ENCODE measurements around the gene TBX18. TPM values are rescaled to one million over a fixed set of nuclear protein-coding genes. Genes with fewer than 3 reads are reported as not detected.

TBX18 gene
- polyA plus RNA-seq, 1 experiment = 0.69 TPM

DNA sequence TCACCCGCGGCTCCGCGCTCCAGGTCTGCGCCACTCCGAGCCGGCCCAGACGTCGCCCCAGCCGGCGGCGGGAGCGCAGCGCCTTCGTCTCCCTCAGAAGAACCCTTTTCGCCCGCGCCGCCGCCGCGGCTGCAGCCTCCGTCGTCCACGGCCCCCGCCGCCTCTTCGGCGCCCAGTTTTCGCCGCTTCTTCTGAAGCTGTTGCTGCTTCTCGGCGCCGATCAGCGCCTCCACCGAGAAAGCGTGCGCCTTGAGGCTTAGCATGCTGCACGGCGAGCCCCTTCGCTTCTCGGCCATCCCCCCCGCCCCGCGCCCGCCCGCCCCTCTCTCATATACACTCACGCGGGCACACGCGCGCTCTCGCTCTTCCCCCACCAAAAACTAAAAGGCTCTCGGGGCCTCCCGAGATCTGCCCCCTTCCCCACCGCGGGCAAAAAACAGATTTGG lies 489 bp downstream of the TBX18 start:
- POLR2A ChIA-PET = no interaction called here
- peak overlapping the region; percentile 59 for H3K4me3 ChIP-seq (ENCODE audit: low read depth, low read length)
- DNase-seq (ENCODE audit: low read depth, low spot score) = no peak
- TF ChIP-seq, protein P1, sequence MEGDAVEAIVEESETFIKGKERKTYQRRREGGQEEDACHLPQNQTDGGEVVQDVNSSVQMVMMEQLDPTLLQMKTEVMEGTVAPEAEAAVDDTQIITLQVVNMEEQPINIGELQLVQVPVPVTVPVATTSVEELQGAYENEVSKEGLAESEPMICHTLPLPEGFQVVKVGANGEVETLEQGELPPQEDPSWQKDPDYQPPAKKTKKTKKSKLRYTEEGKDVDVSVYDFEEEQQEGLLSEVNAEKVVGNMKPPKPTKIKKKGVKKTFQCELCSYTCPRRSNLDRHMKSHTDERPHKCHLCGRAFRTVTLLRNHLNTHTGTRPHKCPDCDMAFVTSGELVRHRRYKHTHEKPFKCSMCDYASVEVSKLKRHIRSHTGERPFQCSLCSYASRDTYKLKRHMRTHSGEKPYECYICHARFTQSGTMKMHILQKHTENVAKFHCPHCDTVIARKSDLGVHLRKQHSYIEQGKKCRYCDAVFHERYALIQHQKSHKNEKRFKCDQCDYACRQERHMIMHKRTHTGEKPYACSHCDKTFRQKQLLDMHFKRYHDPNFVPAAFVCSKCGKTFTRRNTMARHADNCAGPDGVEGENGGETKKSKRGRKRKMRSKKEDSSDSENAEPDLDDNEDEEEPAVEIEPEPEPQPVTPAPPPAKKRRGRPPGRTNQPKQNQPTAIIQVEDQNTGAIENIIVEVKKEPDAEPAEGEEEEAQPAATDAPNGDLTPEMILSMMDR (IDR thresholded peaks at IDR 0.05; ENCODE audit: low read depth, low read length) = no peak
- CTCF ChIA-PET = no interaction called here
- peaks cover 23% of the 10 kb centered on the region for H3K9me3 ChIP-seq (ENCODE audit: control insufficient read depth, insufficient read depth, low read length)
- no peak overlapping the region for H3K27ac ChIP-seq (ENCODE audit: low read depth, low read length)
- peaks cover 64% of the 10 kb centered on the region for H3K27me3 ChIP-seq (ENCODE audit: control insufficient read depth, insufficient read depth, low read length)

DNA sequence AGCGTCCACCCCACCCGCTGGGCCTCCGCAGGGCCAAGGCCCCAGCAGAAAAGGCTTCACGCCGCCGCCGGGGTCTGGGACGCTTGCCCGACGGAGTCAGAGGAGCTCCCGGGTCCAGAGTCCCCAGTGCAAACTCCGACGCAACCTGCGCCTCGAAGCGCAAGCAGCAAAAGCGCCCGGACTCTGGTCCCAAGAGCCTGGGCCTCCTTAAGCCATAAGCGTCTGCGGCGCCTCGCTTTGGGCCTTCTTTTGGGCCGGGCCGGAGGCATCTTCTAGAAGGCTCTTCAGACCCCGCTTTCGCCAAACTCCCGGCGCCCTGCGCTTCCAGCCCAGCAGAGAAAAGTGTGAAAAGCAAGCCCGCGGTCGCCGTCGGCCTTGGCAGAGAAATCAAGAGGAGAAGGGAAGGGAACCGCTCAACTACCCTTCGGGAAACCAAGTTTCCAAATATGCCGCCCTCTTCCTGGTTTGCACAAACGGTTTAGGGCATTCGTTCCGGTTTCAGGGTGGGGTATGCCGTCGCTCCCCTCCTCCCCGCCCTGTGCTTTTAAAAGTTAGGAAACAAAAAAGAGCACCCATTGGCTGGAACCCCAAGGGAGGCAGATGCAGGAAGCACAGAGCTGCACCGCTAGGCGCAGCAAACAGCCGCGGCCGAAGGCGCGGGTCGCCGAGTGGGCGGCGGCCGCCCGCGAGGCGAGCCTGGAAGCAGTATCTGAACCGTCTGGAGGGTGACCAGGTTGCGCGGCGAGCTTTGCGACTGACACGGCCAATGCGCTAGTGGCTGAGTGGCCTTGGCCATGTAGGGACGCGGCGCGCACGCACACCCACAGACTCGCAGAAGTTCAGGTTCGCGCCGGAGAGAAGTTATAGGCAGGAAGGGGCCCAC lies 1.2 kb downstream of the TBX18 start:
- TF ChIP-seq, protein P1 (IDR thresholded peaks at IDR 0.05; ENCODE audit: low read depth, low read length) = no peak
- Histone ChIP-seq H3K27ac (ENCODE audit: low read depth, low read length) (no peak overlapping the region), H3K27me3 (ENCODE audit: control insufficient read depth, insufficient read depth, low read length) (peaks cover 57% of the 10 kb centered on the region), H3K4me3 (ENCODE audit: low read depth, low read length) (peak overlapping the region; percentile 59), H3K9me3 (ENCODE audit: control insufficient read depth, insufficient read depth, low read length) (peaks cover 23% of the 10 kb centered on the region)
- no peak for DNase-seq (ENCODE audit: low read depth, low spot score)
- POLR2A ChIA-PET = no interaction called here
- CTCF ChIA-PET = interaction anchor here (0.5 kb wide), 1 partner anchor 81 kb away, joined by 7 read pairs; no protein-coding TSS in a partner anchor

DNA sequence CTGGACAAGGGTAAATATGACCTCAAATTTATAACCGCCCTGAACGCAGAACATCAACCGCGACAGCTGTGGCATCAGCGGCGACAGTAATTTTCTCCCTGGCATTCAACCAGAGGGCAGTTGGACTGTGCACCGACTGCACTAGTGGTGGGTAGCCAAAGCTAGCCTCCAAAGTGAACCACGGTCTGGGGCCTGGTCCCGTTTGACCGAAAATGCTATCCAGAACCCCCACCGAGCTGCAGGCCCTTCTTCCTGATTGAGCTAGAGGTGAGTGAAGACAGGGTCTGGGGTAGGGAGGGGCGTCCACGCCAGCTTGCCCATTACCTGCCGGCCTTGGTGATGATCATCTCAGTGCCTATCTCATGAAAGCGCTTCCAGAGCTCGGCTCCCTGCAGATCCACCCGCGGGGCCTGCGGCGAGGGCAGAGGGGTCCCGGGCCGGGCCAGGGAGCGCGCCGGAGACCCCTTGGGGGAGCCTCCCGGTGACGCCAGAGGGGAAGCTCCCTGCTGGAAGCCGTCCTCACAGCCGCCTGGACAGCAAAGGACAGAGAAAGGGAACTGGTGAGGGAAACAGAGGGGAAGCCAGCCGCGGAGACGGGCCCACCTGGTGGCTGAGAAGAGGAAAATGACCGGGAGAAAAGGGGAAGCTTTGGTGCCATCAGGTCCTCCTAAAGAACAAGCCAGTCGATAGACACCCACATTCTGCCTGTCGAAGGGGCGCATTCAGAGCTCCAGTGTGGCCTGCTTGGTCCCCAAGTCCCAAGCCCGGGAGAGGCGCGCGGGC lies 2.0 kb downstream of the TBX18 start:
- ChIA-PET POLR2A (no interaction called here), CTCF (interaction anchor here (0.5 kb wide), 1 partner anchor 80 kb away, joined by 7 read pairs; no protein-coding TSS in a partner anchor)
- TF ChIP-seq, protein P1 (IDR thresholded peaks at IDR 0.05; ENCODE audit: low read depth, low read length) = 0 out of 2 replicates have a peak, but pooled peaks have one; percentile 20
- H3K27ac ChIP-seq (ENCODE audit: low read depth, low read length) = no peak overlapping the region
- peak overlapping the region; percentile 27 for H3K4me3 ChIP-seq (ENCODE audit: low read depth, low read length)
- no peak for DNase-seq (ENCODE audit: low read depth, low spot score)
- H3K9me3 ChIP-seq (ENCODE audit: control insufficient read depth, insufficient read depth, low read length) = peaks cover 23% of the 10 kb centered on the region
- H3K27me3 ChIP-seq (ENCODE audit: control insufficient read depth, insufficient read depth, low read length) = peaks cover 52% of the 10 kb centered on the region

DNA sequence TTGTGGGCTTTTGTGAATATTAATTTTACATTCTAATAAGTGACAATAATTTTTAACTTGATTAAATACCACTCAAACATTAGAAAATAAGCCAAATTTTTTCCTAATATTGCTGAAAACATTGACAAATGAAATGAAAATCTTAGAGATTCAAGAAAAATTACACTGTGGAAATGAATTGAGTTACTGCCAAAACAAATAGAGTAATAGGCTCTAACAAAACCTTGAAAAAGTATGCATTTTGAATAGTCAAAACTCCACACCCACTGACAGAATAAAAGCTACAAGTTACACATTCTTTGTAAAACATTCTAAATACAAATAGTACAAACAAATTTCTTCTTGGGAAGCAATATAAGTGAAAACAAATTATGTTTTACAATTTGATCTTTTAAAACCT lies 5.9 kb downstream of the TBX18 start:
- no peak for DNase-seq (ENCODE audit: low read depth, low spot score)
- Histone ChIP-seq H3K4me3 (ENCODE audit: low read depth, low read length) (no peak overlapping the region), H3K9me3 (ENCODE audit: control insufficient read depth, insufficient read depth, low read length) (peaks cover 4% of the 10 kb centered on the region; the same call in 1 of the 2 replicates), H3K27me3 (ENCODE audit: control insufficient read depth, insufficient read depth, low read length) (peaks cover 21% of the 10 kb centered on the region), H3K27ac (ENCODE audit: low read depth, low read length) (no peak overlapping the region)
- TF ChIP-seq, protein P1 (IDR thresholded peaks at IDR 0.05; ENCODE audit: low read depth, low read length) = no peak
- ChIA-PET POLR2A (no interaction called here), CTCF (no interaction called here)

All from AG04450 (cell line).